DOHH2 (cell line): ENCODE data around the gene SP9.

ENCODE experiments used
- H3F3A ChIP-seq: fragments of 200-600 bp; sonication (generic), shearing (Covaris generic); 2 replicates; pipeline ENCODE4 v1.6.0; 2016; ENCODE audit warnings: antibody characterized with exemption, mild to moderate bottlenecking; ENCODE audit not compliant: control insufficient read depth, insufficient read depth
- H3K27ac ChIP-seq: fragments of 200-600 bp; sonication (generic); 2 replicates; pipeline ENCODE4 v1.5.1; 2014; ENCODE audit warnings: low read depth, mild to moderate bottlenecking, low read length, moderate library complexity
- H3K27me3 ChIP-seq: fragments of 200-600 bp; sonication (generic); 2 replicates; pipeline ENCODE4 v1.6.1; 2014; ENCODE audit warnings: mild to moderate bottlenecking, low read length, mixed read lengths; ENCODE audit not compliant: control insufficient read depth
- H3K36me3 ChIP-seq: fragments of 200-600 bp; sonication (generic); 2 replicates; pipeline ENCODE4 v1.6.1; 2014; ENCODE audit warnings: mild to moderate bottlenecking, low read length, moderate library complexity, mixed read lengths; ENCODE audit not compliant: control insufficient read depth
- H3K4me1 ChIP-seq: fragments of 200-600 bp; sonication (generic); 2 replicates; pipeline ENCODE4 v1.6.1; 2014; ENCODE audit warnings: mild to moderate bottlenecking, low read length, mixed read lengths; ENCODE audit not compliant: control insufficient read depth
- H3K4me2 ChIP-seq: fragments of 200-600 bp; sonication (generic); 2 replicates; pipeline ENCODE4 v1.6.0; 2014; ENCODE audit warnings: mild to moderate bottlenecking, low read length, moderate library complexity
- H3K4me3 ChIP-seq: fragments of 200-600 bp; sonication (generic); 2 replicates; pipeline ENCODE4 v1.5.1; 2014; ENCODE audit warnings: mild to moderate bottlenecking, low read length, mixed read lengths
- H3K79me2 ChIP-seq: fragments of 200-600 bp; sonication (generic); 2 replicates; pipeline ENCODE4 v1.6.1; 2014; ENCODE audit warnings: mild to moderate bottlenecking, low read length, mixed read lengths; ENCODE audit not compliant: control insufficient read depth
- H3K9me2 ChIP-seq: fragments of 200-600 bp; sonication (generic); replicated peaks from 2 replicates; pipeline ENCODE4 v1.6.1; 2014; ENCODE audit warnings: mild to moderate bottlenecking, low read length, mixed read lengths; ENCODE audit not compliant: control insufficient read depth
- H3K9me3 ChIP-seq: fragments of 200-600 bp; sonication (generic); 2 replicates; pipeline ENCODE4 v1.6.1; 2014; ENCODE audit warnings: antibody characterized with exemption, low read length, mixed read lengths; ENCODE audit not compliant: control insufficient read depth, insufficient read depth
- H4K20me1 ChIP-seq: fragments of 200-600 bp; sonication (generic); 2 replicates; pipeline ENCODE4 v1.6.0; 2014; ENCODE audit warnings: low read depth, mild to moderate bottlenecking, antibody characterized with exemption, low read length, moderate library complexity; ENCODE audit not compliant: control insufficient read depth, insufficient read depth
- CTCF ChIP-seq: fragments of 200-600 bp; sonication (generic); IDR thresholded peaks from one replicate; pipeline ENCODE4 v1.5.1; 2014; ENCODE audit warnings: antibody characterized with exemption, mild to moderate bottlenecking, low read depth, low read length; ENCODE audit not compliant: poor library complexity, severe bottlenecking
- EZH2phosphoT487 ChIP-seq: fragments of 200-600 bp; sonication (generic); IDR thresholded peaks from 2 replicates; pipeline ENCODE4 v1.6.1; 2017; ENCODE audit warnings: borderline replicate concordance, mild to moderate bottlenecking, antibody characterized with exemption, low read length, moderate library complexity, mixed read lengths

Gene SP9

GRCh38 chr2:174364628-174365027, 29.9 kb downstream of the SP9 start:
- TF ChIP-seq EZH2phosphoT487 = no peak
- no peak for TF ChIP-seq CTCF
- Histone ChIP-seq H3K4me2 (no peak overlapping the region), H3K36me3 (peaks cover 21% of the 10 kb centered on the region), H3K9me3 (peaks cover 17% of the 10 kb centered on the region), H3K4me1 (no peaks in the 10 kb centered on the region), H3K27me3 (no peaks in the 10 kb centered on the region), H4K20me1 (no peaks in the 10 kb centered on the region), H3F3A (no peaks in the 10 kb centered on the region; the same call in 1 of the 2 replicates), H3K79me2 (no peaks in the 10 kb centered on the region), H3K4me3 (no peak overlapping the region), H3K9me2 (no peaks in the 10 kb centered on the region), H3K27ac (no peak overlapping the region)

- Histone ChIP-seq H3K4me2 (no peak overlapping the region), H3K9me3 (peaks cover 17% of the 10 kb centered on the region), H3K9me2 (no peaks in the 10 kb centered on the region), H3K4me1 (no peaks in the 10 kb centered on the region), H3K27ac (no peak overlapping the region), H3K36me3 (peaks cover 25% of the 10 kb centered on the region), H3K79me2 (no peaks in the 10 kb centered on the region), H3K4me3 (no peak overlapping the region), H3K27me3 (no peaks in the 10 kb centered on the region), H4K20me1 (no peaks in the 10 kb centered on the region), H3F3A (no peaks in the 10 kb centered on the region; the same call in 1 of the 2 replicates)
- TF ChIP-seq EZH2phosphoT487 (no peak), CTCF (no peak)
Observed at GRCh38 chr2:174365571-174365970, 30.8 kb downstream of the SP9 start.

GRCh38 chr2:174368691-174369090, 33.9 kb downstream of the SP9 start:
- Histone ChIP-seq H3K79me2 (no peaks in the 10 kb centered on the region), H3K36me3 (peaks cover 21% of the 10 kb centered on the region), H3K27ac (no peak overlapping the region), H3K9me3 (peaks cover 13% of the 10 kb centered on the region), H3K4me3 (no peak overlapping the region), H3F3A (no peaks in the 10 kb centered on the region), H4K20me1 (no peaks in the 10 kb centered on the region), H3K4me1 (no peaks in the 10 kb centered on the region), H3K27me3 (no peaks in the 10 kb centered on the region), H3K9me2 (no peaks in the 10 kb centered on the region), H3K4me2 (no peak overlapping the region)
- TF ChIP-seq CTCF (no peak), EZH2phosphoT487 (no peak)

- Histone ChIP-seq H3F3A (no peaks in the 10 kb centered on the region), H3K4me2 (no peak overlapping the region), H3K27ac (no peak overlapping the region), H3K27me3 (no peaks in the 10 kb centered on the region), H3K9me3 (no peaks in the 10 kb centered on the region), H3K9me2 (no peaks in the 10 kb centered on the region), H3K79me2 (no peaks in the 10 kb centered on the region), H3K4me3 (no peak overlapping the region), H3K36me3 (peaks cover 51% of the 10 kb centered on the region), H3K4me1 (no peaks in the 10 kb centered on the region), H4K20me1 (no peaks in the 10 kb centered on the region)
- TF ChIP-seq EZH2phosphoT487 = no peak
- TF ChIP-seq CTCF = no peak
Observed at GRCh38 chr2:174376967-174377366, 42.2 kb downstream of the SP9 start.
